HL-60/S4 treated with retinoic acid at 250 ng/mL for 4 days and 3 days (cell line): ENCODE measurements around the gene CEP192.

Experiments used
- in situ Hi-C: fragments of 300-500 bp; cut with MboI; formaldehyde crosslinking; loops from 2 replicates; pipeline ENCODE4 v1.7.0; 2022; ENCODE audit warnings: low sequenced_read_pairs

Gene CEP192

DNA sequence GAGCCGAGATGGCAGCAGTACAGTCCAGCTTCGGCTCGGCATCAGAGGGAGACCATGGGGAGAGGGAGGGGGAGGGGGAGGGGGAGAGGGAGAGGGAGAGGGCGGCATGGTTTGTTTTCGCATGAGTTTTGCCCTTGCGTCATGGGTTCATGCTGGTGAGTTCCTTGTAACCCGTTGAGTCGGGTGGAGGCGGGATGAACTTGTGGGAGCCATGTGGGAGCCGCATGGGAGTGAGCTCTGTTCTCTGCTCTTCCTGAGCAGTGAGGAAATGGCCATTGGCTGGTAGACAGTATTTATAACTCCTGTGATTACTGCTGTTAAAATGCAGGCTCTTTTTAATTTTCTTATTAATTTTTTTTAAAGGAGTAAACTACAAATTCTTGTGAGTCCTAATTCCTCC is 108.0 kb downstream of the CEP192 start:
- in situ Hi-C loops, result no loop called here

DNA sequence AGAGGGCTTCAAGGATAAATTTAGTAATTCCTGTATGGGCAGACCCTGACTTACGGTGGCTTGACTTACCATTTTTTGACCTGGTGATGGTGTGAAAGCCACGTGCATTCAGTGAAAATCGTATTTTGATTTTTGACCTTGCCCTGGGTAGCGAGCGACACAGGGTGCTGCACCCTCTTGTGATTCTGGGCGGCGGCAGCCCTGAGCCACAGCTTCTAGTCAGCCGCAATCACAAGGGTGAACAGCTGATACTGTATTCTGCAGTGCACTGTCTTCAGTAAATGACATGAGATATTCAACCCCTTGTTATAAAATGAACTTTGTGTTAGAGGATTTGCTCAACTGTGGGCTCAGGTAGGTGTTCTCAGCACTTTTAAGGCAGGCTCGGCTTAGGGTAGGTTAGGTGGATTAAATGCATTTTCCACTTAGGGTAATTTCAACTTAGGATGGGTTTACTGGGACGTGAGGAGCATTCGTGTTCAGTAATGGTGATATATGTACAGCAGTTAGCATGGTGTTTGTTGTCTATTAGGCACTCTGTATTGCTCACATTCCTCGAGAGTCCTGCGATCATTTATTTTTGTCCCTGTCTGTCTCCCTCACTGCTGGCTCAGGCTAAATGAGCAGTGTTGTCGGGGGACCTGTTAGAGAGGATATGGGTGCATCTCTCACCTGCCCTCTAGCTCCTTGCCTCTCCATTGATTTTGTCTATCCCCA is 109.9 kb downstream of the CEP192 start:
- in situ Hi-C loops, result no loop called here

DNA sequence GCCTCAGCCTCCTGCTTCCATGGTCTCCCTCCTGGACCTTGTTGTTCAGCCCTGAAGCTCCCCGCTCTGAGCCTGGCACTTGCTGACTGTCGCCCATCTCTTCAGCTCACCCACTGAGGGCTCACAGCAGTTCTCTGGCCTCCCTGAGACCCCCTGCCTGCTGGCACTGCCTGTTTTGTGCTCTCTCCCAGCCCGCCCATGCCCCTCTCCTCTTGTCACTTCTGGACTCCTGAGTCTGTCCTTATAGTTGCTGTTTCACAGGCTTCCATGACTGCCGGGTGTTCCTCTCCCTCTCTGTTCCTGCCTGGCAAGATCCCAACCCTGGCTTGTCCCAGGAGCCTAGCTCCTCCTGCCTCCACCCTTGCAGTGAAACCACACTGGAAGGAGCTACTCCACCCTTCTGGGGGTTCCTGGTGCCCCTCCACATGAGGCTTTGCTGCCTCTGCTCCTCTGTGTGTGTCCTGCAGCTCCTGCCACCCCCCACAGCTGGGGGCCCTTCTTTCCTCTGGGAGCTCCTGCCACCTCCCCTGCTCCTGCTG is 110.6 kb downstream of the CEP192 start:
- in situ Hi-C loops, result no loop called here

DNA sequence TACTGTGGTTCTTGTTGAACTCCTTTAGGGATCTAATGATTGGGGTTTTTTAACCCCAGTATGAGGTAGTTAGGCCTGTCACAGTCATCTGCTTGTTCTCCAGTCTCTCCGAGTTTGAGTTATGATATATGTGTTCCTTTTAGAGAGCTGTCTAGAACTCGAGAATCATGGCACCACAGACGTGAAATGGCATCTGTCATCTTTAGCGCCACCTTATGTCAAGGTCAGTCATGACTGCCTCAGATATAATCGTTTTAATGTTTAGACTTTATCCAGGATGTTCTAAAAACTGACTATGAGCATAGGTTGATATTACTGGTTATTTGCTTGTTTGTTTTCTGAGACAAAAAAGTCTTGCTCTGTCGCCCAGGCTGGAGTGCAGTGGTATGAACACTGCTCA is 112.2 kb downstream of the CEP192 start:
- in situ Hi-C loops, result no loop called here

DNA sequence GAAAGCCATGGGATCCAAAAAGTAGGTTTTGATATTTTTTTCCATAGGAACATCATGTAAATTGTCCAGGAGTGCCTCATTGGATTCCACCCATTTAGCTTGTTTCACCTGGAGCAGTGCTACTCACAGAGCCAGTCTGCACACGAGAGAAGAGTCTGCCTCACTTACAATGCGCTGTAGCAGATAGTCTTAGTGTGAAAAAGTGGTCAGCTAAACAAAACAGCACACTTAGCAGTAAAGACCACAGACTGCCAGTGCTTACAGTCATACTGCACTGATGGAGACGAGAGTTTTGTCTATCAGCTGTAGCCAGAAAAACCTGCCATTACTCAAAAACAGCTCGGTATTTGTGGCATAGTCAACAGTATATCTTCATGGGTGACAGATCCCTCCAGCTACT is 113.9 kb downstream of the CEP192 start:
- in situ Hi-C loops, result no loop called here

DNA sequence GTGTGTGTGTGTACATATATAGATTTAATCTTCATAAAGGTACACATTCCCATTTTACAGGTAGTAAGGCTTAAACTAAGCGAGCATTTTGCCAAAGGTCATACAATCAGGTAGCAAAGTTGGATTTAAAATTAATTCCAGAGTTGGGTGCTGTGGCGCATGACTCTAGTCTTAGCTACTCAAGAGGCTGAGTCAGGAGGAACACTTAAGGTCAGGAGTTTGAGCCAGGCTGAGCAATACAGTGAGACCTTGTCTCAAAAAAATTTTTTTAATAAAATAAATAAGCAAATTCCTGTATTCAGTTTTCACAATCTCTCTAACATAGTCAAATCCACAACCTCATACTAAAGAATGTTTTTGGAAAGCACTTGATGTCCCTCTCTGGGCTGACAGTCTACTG is 115.9 kb downstream of the CEP192 start:
- in situ Hi-C loops, result no loop called here

DNA sequence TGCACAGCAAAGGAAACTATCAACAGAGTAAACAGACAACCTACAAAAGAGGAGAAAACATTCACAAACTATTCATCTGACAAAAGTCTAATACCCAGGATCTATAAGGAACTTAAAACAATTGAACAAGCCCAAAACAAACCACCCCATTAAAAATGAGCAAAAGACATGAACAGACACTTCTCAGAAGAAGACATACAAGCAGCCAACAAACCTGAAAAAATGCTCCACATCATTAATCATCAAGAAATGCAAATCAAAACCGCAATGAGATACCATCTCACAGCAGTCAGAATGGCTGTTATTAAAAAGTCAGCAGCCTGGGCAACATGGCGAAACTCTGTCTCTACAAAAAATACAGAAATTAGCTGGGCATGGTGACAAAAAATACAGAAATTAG is 117.2 kb downstream of the CEP192 start:
- in situ Hi-C loops, result no loop called here

DNA sequence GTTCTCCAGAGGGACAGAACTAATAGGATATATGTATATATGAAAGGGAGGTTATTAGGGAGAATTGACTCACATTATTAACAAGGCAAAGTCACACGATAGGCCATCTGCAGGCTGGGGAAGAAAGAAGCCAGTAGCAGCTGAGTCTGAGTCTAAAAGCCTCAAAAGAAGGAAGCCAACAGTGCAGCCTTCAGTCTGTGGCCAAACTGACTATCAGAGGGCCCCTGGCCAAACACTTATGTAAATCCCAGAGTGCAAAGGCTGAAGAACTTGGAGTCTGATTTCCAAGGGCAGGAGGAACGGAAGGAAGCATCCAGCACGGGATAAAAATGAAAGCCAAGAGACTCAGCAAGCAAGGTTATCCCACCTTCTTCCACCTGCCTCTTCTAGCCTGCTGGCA is 119.4 kb downstream of the CEP192 start:
- in situ Hi-C loops, result no loop called here

DNA sequence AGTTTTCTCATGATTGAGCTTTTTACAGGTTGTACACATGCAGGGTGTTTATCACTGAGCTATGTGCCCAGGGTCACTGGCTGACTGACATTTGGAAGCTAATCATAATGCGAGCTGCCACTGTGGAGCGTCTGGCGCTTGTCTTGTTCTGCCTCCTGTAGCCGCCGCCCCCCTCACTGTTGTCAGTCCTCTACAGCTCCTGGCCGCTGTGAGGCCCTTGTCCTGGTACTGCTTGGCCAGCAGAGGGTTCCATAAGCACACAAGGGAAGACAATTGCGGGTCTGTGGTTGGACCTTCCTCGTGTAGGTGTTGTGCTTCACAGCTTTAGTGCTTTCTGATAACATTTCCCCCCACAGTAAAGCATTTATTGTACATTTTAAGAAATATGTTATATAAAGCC is 121.8 kb downstream of the CEP192 start:
- in situ Hi-C loops, result no loop called here

DNA sequence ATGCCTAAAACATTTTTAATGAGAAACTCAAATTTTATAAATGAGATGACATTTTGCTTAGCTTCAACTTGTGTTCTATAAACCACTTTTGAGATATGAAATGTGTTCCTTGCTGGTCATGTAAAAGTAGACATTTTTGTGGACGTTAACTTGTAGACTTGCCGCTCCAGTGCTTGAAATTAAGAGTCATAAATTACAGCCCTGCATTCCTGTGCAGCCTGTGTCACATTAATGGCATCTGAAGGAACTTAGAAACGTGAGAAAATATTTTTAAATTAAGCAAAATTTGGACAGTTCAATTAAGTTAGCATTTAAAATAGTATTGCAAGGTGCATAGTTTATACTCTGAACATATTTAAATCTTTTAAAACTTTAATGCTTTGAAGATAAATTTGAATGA is 129.1 kb downstream of the CEP192 start:
- in situ Hi-C loops, result no loop called here

DNA sequence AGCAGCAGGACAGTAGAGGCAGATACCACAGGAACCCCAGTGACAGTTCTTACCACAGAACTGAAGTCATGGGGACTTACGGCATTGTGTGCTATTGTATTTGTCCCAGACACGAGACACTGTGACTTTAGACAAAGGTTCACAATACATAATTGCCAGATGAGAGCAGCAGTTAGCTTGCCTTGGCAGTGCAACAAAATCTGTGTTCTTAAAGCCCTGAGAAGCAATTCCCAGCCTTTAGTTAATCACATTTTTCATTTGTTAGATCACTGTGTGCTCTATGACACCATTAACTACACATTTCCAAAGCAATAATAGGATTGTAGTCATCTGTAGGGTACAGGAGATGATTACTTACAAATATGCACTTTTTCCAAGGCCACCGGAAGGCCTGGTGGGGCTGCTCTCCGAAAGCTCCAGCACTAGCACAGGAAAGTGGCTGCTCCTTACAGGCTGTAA is 129.8 kb downstream of the CEP192 start:
- in situ Hi-C loops, result no loop called here

DNA sequence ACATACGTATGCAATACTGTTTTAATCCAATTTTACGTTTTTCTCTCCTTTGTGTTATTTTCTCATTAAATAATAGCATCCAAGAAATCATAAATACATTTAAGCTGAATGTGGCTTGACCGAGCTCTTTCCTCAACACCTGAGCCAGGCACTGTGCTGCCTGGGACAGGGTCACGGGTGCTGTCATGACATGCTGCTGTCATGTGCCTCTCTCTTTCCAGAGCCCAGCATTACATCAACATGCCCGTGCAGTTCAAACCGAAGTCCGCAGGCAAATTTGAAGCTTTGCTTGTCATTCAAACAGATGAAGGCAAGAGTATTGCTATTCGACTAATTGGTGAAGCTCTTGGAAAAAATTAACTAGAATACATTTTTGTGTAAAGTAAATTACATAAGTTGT is 133.2 kb downstream of the CEP192 start:
- in situ Hi-C loops, result no loop called here

DNA sequence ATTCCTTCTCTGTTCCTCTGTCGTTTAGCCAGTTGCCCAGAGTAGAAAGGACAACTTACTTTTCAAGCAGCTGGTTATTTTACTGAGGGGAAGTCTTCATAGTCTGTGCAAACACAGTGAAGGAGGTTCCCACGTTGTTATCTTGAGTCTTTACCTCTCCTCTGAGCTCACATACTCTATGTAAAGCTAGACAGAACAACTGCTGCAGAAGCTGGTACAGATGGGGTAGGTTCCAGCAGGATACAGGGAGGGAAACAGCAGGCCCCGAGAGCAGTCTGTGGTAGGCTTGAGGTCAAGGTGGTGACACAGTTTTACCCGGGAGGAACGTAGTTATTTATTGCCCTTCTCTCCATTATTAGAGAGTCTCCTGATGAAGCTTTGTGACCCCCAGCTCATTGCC is 134.0 kb downstream of the CEP192 start:
- in situ Hi-C loops, result no loop called here

DNA sequence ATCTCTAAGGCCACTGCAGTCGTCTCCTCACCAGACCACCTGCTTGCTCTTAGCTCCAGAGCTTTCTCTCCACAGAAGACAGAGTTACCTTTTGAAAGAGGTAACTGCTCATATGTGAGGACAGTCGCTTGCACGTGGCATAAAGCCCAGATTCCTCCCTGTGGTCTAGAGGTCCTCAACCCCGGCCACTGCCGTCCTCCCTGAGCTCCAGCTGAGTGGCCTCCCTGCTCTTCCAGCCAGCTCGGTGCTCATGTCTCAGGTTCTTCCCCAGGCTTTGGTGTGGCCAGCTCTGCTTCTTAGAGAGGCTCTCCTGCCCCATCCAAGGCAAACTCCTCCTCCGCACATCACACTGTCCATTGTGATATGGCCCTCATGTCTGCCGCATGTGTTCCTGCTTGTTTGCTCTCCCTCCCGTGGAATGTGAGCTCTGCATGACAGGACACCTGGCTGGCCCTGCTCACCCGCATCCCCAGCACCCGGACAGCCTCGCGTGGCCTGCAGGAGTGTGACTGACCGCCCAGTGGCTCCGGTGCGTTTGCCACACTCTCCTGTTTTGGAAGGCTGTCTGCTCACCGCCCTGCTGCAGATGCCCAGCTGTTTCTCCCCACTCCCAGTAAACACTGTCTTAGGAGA is 135.9 kb downstream of the CEP192 start:
- in situ Hi-C loops, result no loop called here

DNA sequence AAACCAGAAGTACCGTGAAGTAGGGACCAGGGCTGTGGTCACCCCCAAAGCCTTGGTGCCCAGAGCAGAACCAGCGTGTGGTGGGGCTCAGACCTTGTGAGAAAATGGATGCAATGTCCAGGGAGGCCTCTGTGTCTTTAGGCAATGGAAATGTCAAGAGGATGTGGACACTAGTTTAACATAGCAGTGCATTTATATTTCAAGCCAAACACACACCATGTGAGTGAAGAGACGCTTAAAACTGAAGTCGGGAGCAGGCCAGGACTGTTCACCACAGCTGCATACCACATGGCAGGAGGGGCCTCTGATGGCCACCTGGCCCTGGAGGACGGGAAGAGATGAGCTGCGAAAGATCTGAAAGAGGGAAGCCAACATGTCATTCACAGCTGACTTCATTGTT is 140.1 kb downstream of the CEP192 start:
- in situ Hi-C loops, result no loop called here

DNA sequence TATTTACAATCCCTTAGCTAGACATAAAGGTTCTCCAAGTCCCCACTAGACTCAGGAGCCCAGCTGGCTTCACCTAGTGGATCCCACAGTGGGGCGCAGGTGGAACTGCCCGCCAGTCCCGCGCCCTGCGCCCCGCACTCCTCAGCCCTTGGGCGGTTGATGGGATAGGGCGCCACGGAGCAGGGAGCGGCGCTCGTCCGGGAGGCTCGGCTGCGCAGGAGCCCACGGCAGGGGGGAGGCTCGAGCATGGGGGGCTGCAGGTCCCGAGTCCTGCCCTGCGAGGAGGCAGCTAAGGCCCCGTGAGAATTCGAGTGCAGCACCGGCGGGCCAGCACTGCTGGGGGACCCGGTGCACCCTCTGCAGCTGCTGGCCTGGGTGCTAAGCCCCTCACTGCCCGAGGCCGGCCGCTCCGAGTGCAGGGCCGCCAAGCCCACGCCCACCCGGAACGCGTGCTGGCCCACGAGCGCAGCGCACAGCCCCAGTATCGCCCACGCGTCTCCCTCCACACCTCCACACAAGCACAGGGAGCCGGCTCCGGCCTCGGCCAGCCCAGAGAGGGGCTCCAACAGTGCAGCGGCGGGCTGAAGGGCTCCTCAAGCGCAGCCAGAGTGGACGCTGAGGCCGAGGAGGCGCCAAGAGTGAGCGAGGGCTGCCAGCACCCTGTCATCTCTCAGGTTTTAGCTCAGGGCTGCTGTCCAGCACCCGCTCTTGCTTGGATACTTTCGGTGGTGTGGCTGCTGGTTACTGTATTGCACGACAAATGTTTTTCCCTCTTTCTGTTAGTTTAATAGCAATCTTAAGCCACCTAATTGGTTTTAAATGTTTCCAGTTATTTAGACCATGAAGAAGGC is 143.6 kb downstream of the CEP192 start:
- in situ Hi-C loops, result no loop called here

DNA sequence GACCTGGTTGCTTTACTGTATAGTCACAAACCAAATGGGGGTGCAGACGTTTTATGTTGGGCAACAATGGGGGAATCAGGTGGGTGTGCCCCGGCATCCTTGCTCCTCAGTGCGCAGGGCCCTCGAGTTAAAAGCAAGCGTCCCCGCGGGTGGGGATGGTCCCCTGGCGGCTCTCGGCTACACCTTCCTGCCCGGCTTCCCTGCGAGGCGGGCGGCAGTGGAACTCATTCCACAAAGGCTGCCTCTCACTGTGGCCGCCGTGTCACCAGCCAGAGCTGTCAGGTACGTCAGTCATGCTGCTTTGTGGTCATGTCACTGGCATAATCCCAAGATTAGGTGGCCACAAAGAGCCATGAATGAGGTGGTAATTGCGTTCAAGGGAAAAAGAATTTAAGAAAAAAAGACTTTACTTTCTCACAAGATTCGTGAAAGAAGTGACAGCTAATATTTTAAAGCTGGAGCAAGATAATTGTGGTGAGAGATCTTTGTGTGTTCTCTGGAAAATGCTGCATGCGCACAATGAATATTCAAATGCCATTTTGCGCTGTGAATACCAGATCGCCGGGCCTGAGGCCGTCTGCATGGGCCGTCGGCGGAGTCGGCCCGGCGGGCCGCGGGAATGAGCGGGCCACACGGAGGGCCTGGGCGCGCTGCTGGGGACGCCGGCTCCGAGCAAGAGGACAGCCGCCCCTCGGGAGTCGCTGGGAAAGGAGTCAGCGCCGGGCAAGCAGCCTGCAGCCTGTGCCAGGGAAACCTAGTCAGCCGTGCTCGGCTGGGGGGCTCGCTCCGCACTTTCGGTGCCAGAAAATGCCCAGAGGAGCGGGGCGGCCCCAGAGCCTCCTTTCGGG is 145.1 kb downstream of the CEP192 start:
- in situ Hi-C loops, result no loop called here

DNA sequence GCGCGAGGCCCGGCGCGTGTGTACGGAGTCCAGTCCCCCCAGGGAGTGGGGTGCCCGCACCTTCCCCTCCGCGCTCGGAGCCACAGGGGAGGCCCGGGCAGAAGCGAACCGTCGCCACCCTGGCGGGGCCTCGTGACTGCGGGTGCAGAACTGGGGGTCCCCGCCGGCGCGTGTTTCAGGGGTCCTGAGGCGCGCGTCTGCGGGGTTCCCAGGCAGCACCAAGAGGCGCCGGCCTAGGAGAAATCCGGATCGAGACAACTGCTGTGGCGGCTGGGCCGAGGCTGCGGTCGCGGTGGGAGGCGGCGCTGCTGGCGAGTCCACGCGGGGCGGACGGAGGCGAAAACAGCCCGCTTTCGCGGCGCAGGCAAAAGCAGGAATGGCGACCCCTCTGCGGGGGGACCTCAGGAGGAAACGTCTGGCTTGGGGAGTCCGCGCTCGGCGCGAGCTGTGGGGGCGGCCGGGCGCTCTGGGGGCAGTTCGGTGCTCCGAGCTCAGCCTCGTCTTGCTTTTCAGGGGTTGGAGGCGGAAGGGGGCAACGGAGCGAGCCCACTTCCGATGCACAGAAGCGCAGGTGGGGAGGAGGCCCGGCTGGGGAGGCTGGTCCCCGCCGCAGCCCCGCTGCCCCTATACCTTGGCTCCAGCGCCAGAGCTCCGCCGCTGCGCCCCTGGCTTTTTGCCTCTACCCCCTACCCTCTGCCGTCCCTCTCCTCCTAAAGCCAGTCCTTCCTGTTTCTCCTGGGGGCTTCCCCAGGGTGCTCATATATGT is 145.9 kb downstream of the CEP192 start:
- in situ Hi-C loops, result no loop called here

DNA sequence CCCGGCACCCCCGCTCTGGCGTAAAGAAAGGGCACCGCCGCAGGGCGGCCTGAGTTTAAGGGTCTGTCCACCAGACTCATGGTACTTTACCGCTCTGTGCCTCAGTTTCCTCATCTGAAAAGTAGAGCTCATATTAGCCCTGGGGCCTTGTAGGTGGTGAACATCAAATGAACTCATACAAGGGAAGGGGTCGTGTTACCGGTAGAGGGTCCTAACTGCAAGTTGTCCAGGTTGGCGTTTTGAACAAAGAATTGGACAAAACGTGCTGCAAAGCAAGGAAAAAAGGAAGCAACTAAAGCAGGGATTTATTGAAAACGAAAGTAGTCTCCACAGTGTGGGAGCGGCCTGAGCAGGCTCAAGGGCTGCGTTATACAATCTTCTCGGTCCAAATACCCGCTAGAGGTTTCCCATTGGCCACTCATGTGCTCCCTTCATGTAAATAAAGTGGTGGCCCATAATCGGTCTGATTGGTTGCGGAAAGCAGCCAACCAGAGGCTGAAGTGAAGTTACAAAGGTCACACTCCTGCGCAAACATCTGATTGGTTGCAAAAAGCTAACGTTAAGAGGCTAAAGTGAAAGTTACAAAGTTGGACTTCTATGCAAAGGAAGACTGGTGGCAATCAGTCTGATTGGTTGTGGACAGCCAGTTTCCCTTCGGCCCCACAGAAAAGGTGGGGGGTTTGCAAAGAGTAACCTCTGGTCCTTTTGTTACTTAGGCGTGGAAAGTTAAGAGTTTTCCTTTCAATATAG is 146.7 kb downstream of the CEP192 start:
- in situ Hi-C loops, result no loop called here
